HK-2 (cell line): ENCODE results near the gene TPD52L2.
"Not testable (repeated sequence)": the region's sequence is repeated elsewhere in the genome, so short reads cannot be mapped to it uniquely, and the experiment has no call there.

Experiments used
- DNase-seq: peaks from one replicate; pipeline ENCODE4 v3.0.0-alpha.2; 2018; ENCODE audit not compliant: unreplicated experiment

Gene TPD52L2

DNA sequence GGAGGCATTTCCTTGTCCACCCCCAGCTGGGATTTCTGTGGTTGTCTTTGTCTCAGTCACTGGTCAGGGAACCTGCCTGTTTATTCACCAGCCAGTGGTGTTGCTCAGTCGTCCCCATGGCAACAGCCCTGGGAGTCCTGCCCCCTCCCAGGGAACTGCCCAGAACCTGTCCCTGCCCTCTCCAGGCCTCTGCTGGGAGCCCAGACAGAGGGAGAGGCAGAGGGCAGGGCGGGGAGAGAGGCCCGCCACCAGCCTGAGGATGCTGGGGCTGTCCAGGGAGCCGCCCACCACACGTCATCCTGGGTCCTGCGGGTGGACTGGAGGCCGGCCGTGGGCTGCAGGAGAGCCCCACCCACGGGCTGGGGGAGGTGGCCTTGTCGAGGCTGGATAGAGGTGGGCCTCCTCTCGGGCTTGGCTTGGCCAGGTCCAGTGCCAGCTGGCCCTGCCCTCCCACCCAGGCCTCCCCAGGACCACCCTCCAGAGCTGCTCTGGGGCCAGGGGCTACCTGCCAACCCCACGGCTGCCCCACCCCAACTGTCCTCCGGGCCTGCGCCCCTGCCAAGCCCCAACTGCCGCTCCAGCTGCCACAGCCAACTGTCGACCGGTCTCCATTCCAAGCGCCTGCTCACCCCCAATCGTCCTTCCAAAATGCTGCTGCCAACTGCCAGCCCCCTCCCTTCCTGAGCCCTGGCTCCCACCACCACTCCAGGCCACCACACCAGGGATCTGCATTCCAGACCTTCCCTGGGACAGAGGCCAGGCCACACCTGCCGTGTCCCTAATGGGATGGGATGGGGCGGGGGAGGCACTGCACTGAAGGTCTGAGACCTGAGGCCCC, 29.8 kb upstream of the TPD52L2 start:
- peak; percentile 99 for DNase-seq

- DNase-seq = no peak
Observed at GRCh38 chr20:63836458-63837344, 28.4 kb upstream of the TPD52L2 start.

DNA sequence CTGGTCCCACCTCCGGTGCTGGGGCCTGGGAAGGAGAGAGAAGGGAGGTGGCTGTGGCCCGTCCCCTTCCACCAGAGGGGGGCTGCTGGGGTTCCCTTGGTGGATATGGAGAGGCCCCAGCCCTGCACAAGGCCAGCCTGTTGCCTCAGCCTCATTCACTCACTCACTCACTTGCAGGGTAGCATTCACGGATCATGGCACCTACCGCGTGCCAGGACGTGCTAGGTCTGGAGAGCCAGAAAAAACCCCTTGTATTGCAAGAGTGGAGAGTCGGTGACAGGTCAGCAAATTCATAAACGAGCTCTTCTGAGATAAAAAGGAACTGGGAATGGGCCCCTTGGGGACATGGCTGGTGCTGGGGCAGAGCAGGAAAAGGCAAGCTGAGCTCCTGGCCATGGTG, 27.6 kb upstream of the TPD52L2 start:
- no peak for DNase-seq

- no peak for DNase-seq
Observed at GRCh38 chr20:63839620-63840019, 25.4 kb upstream of the TPD52L2 start.

DNA sequence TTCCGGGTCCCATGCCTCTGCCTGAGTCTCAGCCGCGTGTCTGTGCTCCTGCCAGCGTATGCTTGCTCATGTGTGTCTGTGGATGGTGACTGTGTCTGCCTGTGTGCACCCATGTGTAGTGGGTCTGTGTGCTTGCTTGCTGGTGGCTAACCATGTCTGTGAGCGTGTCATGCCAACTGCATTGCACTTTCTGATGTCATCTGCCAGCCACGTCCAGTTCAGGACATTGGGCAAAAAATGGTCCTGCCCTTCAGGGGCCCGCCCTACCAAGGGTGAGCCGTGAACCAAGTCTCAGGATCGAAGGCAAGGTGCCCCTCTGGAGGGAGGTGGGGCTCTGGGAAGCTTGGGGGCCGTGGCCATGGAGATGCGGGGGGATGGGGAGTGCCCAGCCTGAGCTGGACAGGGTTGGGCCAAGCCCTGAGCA, 24.7 kb upstream of the TPD52L2 start:
- peak; percentile 47 for DNase-seq

DNA sequence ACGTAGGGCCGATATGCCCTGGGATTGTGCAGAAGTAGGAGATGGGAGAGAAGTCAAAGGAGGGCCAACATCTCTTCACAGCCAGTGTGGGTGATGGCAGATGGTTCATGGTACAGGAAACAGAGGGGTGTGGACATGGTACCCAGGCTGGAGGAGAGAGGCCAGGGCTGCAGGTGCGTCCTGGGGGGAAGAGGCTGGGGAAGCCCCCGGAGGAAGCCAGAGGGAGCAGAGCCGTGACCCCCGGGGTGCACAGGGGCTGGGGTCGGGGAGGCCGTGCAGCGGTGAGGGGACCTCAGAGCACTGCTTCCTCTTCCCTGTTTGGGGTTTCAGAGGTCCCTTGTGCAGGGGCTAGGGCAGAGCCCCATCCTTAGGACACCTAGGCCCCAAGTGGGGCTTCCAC, 22.8 kb upstream of the TPD52L2 start:
- no peak for DNase-seq

DNA sequence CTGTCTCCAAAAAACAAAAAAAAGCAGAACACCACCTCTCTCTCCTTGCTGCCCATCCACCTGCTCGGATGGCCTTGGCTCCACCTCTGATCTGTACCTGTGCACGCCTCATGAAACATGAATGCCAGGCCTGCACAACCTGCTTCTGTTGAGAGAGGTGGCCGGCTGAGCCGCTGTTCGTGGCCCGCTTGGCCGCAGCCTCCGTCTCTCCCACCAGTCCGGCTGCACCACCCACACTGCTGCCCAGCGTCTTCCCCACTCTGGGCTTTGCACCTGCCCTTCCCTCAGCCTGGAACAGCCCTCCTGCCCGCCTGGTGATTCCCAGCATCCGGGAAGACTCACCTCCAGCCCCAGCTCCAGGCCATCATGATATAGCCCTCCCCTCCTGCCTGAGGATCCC, 21.8 kb upstream of the TPD52L2 start:
- DNase-seq = no peak

DNA sequence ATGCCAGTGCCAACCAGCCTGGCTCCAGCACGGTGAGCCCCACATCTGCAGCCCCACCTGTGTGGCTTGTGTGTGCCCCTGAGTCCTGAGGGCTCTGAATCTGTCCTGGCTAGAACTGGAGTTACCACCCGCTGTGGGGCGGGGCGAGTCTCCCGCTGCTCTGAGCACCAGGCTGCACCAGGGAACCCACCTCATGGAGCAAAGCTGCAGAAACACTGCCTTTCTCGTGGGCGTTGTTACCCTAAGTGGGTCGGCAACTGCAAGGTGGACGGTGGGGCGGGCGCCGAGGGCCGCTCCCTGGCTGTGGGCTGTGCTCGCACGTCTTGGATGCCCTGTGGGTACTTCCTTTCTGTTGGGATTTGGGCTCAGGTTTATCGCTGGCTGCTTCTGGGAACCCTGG, 21.3 kb upstream of the TPD52L2 start:
- DNase-seq = no peak

GRCh38 chr20:63844511-63844991, 20.5 kb upstream of the TPD52L2 start:
- DNase-seq = no peak

- peak; percentile 53 for DNase-seq
Observed at GRCh38 chr20:63846128-63846771, 18.8 kb upstream of the TPD52L2 start.

GRCh38 chr20:63846888-63847236, 18.2 kb upstream of the TPD52L2 start:
- DNase-seq = no peak

GRCh38 chr20:63847237-63848002, 17.6 kb upstream of the TPD52L2 start:
- no peak for DNase-seq

DNA sequence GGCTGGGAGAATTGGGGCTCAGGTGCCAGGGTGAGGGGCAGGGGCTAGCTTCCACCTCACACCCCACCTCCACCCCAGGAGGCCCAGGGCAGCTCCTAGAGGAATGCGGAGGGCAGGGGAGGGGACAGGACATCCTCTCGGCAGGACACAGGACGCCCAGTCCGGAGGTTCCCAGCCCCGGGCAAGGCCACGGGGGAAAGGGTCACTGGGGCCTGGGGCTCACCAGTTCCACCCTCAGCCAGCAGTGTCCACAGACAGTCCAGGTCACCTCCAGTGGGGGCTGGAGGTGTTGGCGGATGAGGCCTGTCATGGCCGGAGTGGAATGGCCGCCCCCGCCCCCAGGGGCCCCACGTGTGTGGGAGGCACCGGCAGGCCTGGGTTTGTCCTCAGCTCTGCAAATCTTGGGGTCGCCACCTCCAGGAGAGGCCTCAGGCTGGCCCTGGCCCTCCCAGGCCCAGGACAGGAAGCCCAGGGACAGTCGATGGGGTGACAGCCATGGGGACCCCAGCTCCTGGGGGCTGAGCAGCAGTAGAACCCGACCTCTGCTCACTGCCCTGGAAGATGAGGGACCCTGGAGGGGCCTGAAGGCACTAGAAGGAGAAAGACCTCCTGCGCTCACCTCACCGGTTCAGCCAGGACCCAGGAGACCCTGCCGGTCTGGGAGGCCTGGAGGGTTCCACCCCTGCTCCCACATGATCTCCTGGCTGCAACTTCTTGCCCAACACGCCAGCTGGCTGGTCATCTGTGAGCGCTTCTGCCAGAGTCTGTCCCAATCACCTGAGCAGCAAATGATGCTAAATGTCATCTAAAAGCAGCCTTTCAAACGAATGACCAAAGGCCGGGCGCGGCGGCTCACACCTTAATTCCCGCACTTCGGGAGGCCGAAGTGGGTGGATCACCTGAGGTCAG, 16.8 kb upstream of the TPD52L2 start:
- DNase-seq = no peak

DNA sequence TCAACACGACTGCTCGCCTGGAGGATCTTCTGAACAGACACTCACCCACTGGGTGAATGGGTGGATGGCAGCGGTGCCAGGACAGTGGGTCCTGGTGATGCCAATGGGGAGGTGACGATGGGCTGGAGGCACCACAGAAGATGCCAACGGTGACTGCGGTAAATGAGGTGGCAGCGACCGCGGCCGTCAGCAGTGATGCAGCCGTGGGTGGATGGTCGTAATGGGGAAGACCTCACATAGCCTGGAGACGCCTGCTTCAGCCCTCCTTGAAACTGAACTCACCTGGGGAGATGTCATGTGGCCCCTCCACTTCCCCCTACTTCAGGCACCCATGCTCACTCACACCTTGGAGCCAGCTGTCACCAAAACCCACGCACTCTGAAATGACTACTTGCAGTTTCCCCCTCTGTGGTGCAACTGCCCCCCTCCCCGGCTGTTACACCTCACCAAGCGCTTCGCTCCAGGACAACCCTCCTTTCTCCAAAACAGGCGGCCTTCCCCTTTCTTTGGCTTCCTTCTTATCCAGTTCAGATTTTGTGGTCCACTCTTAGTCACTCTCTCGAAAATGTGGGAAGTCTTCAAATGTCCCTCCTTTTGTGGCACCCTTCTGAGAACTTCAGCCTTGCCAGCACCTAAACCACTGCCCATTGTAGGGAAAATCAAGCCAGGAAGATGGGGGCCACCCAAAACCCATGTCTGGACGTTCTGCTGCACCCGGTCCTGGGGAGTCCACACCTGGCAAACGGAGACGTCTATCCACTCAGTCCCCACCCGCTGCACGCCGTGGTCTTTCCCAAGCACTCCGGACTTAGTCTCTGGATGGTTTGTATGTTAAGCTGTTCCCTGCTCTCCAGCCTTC, 14.2 kb upstream of the TPD52L2 start:
- DNase-seq = no peak

- DNase-seq = not testable (repeated sequence)
Observed at GRCh38 chr20:63851548-63851943, 13.5 kb upstream of the TPD52L2 start.

DNA sequence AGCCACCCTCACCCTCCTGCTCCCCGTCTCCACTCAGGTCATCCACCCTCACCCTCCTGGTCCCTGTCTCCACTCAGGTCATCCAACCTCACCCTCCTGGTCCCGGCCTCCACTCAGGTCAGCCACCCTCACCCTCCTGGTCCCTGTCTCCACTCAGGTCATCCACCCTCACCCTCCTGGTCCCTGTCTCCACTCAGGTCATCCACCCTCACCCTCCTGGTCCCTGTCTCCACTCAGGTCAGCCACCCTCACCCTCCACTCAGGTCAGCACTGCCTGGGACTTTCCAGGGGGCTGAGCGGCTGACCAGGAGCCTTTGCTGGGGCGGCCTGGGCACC, 11.4 kb upstream of the TPD52L2 start:
- DNase-seq = not testable (repeated sequence)

GRCh38 chr20:63854069-63854765, 10.9 kb upstream of the TPD52L2 start:
- DNase-seq = peak; percentile 52

DNA sequence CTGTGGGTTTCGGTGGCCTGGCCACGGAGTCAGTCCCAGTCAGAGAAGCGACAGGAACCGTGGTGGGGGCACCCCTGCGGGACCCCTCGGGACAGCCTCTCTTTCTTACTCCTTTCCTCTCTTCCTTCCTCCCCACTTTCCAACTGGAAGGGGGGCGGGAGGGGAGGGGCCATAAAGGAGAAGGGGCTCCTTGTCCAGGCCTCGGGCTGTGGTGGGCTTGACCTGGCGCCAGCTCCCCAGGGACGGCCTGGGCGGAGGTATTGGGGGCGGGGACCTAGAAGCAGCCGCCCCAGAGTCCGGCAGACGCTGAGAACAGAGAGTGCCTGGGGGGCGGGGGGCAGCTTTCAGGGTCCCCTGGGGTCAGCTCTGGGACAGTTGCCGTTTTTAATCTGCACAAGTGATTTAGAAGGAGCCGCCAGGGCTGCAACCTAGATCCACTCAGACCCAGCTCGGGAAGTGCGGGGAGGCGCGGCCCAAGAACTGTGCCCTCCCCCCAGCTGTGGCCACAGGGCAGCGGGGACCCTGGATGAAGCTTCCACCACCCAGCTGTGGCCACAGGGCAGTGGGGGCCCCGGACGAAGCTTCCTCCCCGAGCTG, 10.2 kb upstream of the TPD52L2 start:
- no peak for DNase-seq
